ENCODE measurements around the gene GABRD.
"Not testable (repeated sequence)": the region's sequence is repeated elsewhere in the genome, so short reads cannot be mapped to it uniquely, and the experiment has no call there.

Gene GABRD

GRCh38 chr1:1979482-1980165 is 39.5 kb upstream of the GABRD start:
- H3K4me3 ChIP-seq (ENCODE audit: control insufficient read depth, low read depth, low read length) = no peak overlapping the region
- no peak for DNase-seq (ENCODE audit: low read depth)
- TF ChIP-seq, protein P1, sequence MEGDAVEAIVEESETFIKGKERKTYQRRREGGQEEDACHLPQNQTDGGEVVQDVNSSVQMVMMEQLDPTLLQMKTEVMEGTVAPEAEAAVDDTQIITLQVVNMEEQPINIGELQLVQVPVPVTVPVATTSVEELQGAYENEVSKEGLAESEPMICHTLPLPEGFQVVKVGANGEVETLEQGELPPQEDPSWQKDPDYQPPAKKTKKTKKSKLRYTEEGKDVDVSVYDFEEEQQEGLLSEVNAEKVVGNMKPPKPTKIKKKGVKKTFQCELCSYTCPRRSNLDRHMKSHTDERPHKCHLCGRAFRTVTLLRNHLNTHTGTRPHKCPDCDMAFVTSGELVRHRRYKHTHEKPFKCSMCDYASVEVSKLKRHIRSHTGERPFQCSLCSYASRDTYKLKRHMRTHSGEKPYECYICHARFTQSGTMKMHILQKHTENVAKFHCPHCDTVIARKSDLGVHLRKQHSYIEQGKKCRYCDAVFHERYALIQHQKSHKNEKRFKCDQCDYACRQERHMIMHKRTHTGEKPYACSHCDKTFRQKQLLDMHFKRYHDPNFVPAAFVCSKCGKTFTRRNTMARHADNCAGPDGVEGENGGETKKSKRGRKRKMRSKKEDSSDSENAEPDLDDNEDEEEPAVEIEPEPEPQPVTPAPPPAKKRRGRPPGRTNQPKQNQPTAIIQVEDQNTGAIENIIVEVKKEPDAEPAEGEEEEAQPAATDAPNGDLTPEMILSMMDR (conservative IDR thresholded peaks at IDR 0.05; ENCODE audit: control insufficient read depth, insufficient read depth, low read depth, low read length) = no peak

DNA sequence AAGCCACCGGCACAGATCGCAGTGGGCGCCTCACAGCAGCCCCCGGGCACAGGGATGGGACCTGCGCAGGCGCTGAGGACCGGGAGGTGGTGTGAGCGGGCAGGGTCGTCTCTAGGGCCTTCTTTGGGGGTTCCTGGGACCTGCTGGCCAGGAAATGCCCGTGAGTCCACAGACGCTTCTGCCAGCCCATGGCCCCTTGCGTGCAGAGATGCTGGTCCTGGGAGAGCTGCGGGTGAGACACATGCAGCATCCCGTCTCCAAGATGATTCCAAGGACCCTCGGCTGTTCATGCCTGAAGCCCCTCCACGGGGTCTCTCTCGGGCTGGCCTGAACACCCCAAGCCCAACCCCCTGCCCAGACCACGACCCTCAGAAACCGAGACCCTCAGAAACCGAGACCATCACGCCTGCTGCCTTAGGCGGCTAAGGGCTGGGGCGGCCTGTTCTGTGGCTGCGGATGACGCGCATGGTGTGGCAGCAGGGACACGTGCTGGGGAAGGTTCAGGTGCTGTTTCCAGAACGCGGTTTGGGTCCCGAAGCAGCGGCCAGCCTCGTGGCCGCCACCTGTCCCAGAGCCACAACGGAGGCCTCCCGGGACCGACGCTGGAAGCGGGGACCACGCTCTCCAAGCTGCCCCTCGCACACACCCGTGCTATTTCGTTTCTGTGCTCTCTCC is 38.5 kb upstream of the GABRD start:
- TF ChIP-seq, protein P1 (conservative IDR thresholded peaks at IDR 0.05; ENCODE audit: control insufficient read depth, insufficient read depth, low read depth, low read length) = no peak
- DNase-seq (ENCODE audit: low read depth) = no peak
- no peak overlapping the region for H3K4me3 ChIP-seq (ENCODE audit: control insufficient read depth, low read depth, low read length)

GRCh38 chr1:1981142-1981500 is 38.0 kb upstream of the GABRD start:
- DNase-seq (ENCODE audit: low read depth) = no peak
- no peak overlapping the region for H3K4me3 ChIP-seq (ENCODE audit: control insufficient read depth, low read depth, low read length)
- TF ChIP-seq, protein P1 (conservative IDR thresholded peaks at IDR 0.05; ENCODE audit: control insufficient read depth, insufficient read depth, low read depth, low read length) = no peak

GRCh38 chr1:1981631-1982327 is 37.4 kb upstream of the GABRD start:
- not testable (repeated sequence) for H3K4me3 ChIP-seq (ENCODE audit: control insufficient read depth, low read depth, low read length); DNase-seq (ENCODE audit: low read depth)

DNA sequence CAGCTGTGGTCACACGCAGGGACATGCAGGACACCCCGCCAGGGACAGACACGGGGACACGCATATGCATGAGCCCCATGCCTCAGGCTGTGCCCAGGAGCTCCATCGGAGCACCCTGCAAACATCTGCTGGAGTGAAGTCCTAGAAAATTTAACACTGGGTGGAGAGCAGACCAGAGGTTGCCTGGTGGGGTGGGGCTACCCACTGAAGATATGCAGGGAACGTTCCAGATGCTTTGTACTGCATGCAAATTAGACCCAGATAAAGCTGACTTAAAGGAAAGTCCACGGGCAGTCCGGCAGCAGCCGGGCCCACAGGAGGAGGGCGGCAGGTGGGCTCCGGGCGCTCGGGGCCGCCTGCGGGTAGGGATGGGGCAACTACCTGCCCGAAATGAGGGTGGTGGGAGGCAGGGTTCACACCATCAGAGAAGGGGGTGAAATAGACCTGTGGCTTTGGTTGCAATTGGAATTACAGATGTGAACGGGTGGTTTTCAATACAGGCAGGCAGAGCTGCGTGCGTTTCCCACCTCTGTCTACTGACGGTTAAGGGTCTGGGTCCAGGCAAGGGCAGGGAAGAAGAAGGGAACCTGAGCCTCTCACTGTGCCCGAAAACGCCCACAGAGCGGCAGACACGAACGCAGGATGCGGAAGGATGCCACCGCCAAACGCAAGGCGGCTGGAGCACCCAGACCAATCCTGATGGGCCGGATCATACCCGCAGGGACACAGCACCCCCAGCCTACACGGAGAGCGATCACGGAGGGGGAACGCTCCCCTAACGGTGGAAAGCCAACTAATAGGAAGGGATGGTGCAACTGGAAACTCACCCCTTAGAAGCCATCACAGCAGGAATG is 36.5 kb upstream of the GABRD start:
- H3K4me3 ChIP-seq (ENCODE audit: control insufficient read depth, low read depth, low read length) = no peak overlapping the region
- no peak for DNase-seq (ENCODE audit: low read depth)
- TF ChIP-seq, protein P1 (conservative IDR thresholded peaks at IDR 0.05; ENCODE audit: control insufficient read depth, insufficient read depth, low read depth, low read length) = no peak

DNA sequence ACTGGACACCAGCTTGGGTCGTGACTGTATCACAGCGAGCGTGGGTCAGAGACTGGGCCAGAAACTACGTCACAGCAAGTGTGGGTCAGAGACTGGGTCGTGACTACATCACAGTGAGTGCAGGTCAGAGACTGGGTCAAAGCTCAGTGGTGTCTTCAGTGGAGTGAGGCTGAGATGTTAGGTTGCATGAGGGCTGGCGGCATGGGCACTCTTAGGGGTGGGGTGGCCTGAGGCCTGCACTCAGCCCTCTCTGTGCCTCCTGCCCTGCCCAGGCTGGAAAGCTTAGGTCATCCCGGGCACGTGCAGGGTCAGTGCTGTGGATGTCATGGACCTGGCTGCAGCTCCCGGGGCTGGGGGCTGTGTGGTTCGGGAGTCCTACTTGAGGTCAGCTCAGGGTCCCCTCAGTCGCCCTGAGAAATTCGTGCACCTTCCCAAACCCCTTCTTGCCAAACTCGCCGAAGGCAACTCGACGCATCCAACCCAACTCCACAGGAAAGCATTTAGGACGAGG is 34.5 kb upstream of the GABRD start:
- no peak overlapping the region for H3K4me3 ChIP-seq (ENCODE audit: control insufficient read depth, low read depth, low read length)
- TF ChIP-seq, protein P1 (conservative IDR thresholded peaks at IDR 0.05; ENCODE audit: control insufficient read depth, insufficient read depth, low read depth, low read length) = no peak
- no peak for DNase-seq (ENCODE audit: low read depth)
